HG02943 (cell line): ENCODE measurements around the gene RFX3.

Source experiments
- ATAC-seq: cut with Tn5 transposase; IDR thresholded peaks from one replicate; pipeline ENCODE4 v1.9.1; 2021; ENCODE audit warnings: mild to moderate bottlenecking, low read depth, moderate library complexity; ENCODE audit not compliant: unreplicated experiment

The RFX3 gene

GRCh38 chr9:3441197-3441816 lies 84.5 kb downstream of the RFX3 start:
- ATAC-seq: peak; percentile 91

GRCh38 chr9:3436629-3437420 lies 89.0 kb downstream of the RFX3 start:
- ATAC-seq: no peak

- no peak for ATAC-seq
These were observed 90.1 kb downstream of the RFX3 start for GRCh38 chr9:3435732-3436131.

GRCh38 chr9:3434594-3434993 lies 91.2 kb downstream of the RFX3 start:
- ATAC-seq: no peak

- no peak for ATAC-seq
These were observed 92.0 kb downstream of the RFX3 start for GRCh38 chr9:3433754-3434153.

- ATAC-seq: no peak
These were observed 92.7 kb downstream of the RFX3 start for GRCh38 chr9:3433066-3433465.

GRCh38 chr9:3431890-3432289 lies 93.9 kb downstream of the RFX3 start:
- ATAC-seq: no peak

GRCh38 chr9:3419893-3420292 lies 105.9 kb downstream of the RFX3 start:
- ATAC-seq: no peak

- no peak for ATAC-seq
These were observed 109.9 kb downstream of the RFX3 start for GRCh38 chr9:3415906-3416305.

- no peak for ATAC-seq
These were observed 111.8 kb downstream of the RFX3 start for GRCh38 chr9:3413984-3414383.

- no peak for ATAC-seq
These were observed 115.3 kb downstream of the RFX3 start for GRCh38 chr9:3410461-3410860.

- no peak for ATAC-seq
These were observed 116.3 kb downstream of the RFX3 start for GRCh38 chr9:3409453-3409852.

- ATAC-seq: no peak
These were observed 122.5 kb downstream of the RFX3 start for GRCh38 chr9:3403315-3403714.

- ATAC-seq: no peak
These were observed 124.4 kb downstream of the RFX3 start for GRCh38 chr9:3401221-3401954.

- ATAC-seq: no peak
These were observed 127.6 kb downstream of the RFX3 start for GRCh38 chr9:3398232-3398648.

- ATAC-seq: no peak
These were observed 128.0 kb downstream of the RFX3 start for GRCh38 chr9:3397766-3398165.

GRCh38 chr9:3391414-3391813 lies 134.4 kb downstream of the RFX3 start:
- ATAC-seq: no peak

- ATAC-seq: no peak
These were observed 139.0 kb downstream of the RFX3 start for GRCh38 chr9:3386753-3387152.

- ATAC-seq: peak; percentile 77
These were observed 139.9 kb downstream of the RFX3 start for GRCh38 chr9:3385871-3386270.

- ATAC-seq: no peak
These were observed 154.0 kb downstream of the RFX3 start for GRCh38 chr9:3371842-3372241.

- no peak for ATAC-seq
These were observed 155.1 kb downstream of the RFX3 start for GRCh38 chr9:3370715-3371114.
